T-helper 1 cell treated with Interleukin-12 subunit alpha and Interleukin-12 subunit beta and Interleukin-4 antibody, amounts not matched to agents 30 μg/mL and 1 μg/mL, for 36 hours (primary cell): ENCODE results near the gene CCDC122.

Source experiments
- H3K27ac Mint-ChIP-seq: one replicate; pipeline ENCODE4 v1.8.0; 2021; ENCODE audit warnings: mild to moderate bottlenecking, mixed read lengths
- H3K27me3 Mint-ChIP-seq: one replicate; pipeline ENCODE4 v1.8.0; 2021; ENCODE audit warnings: low read depth, mixed read lengths
- H3K36me3 Mint-ChIP-seq: one replicate; pipeline ENCODE4 v1.8.0; 2021; ENCODE audit warnings: low read depth, mixed read lengths
- H3K4me1 Mint-ChIP-seq: one replicate; pipeline ENCODE4 v1.8.0; 2021; ENCODE audit warnings: low read depth, mixed read lengths
- H3K4me3 Mint-ChIP-seq: one replicate; pipeline ENCODE4 v1.8.0; 2021; ENCODE audit warnings: mild to moderate bottlenecking, moderate library complexity, mixed read lengths
- H3K9me3 Mint-ChIP-seq: one replicate; pipeline ENCODE4 v1.8.0; 2021; ENCODE audit warnings: mixed read lengths

Gene CCDC122

GRCh38 chr13:43884222-43884621, 4.7 kb upstream of the CCDC122 start:
- Mint-ChIP-seq H3K9me3 (no peaks in the 10 kb centered on the region), H3K27ac (no peak overlapping the region), H3K4me1 (peaks cover 6% of the 10 kb centered on the region), H3K4me3 (no peak overlapping the region), H3K36me3 (peaks cover 11% of the 10 kb centered on the region), H3K27me3 (peaks cover 14% of the 10 kb centered on the region)

GRCh38 chr13:43883631-43884030, 4.1 kb upstream of the CCDC122 start:
- H3K36me3 Mint-ChIP-seq, result peaks cover 11% of the 10 kb centered on the region
- no peak overlapping the region for H3K4me3 Mint-ChIP-seq
- H3K27me3 Mint-ChIP-seq, result peaks cover 14% of the 10 kb centered on the region
- H3K4me1 Mint-ChIP-seq, result peaks cover 8% of the 10 kb centered on the region
- H3K27ac Mint-ChIP-seq, result no peak overlapping the region
- no peaks in the 10 kb centered on the region for H3K9me3 Mint-ChIP-seq

- Mint-ChIP-seq H3K4me3 (peak overlapping the region; percentile 27), H3K27me3 (peaks cover 14% of the 10 kb centered on the region)
Measured at GRCh38 chr13:43881580-43881979, 2.0 kb upstream of the CCDC122 start.

GRCh38 chr13:43880926-43881325, 1.4 kb upstream of the CCDC122 start:
- Mint-ChIP-seq H3K27ac (no peak overlapping the region), H3K36me3 (peaks cover 11% of the 10 kb centered on the region), H3K27me3 (peaks cover 14% of the 10 kb centered on the region), H3K4me3 (no peak overlapping the region), H3K9me3 (no peaks in the 10 kb centered on the region), H3K4me1 (peaks cover 12% of the 10 kb centered on the region)

More at GRCh38 chr13:43881580-43881979, 2.0 kb upstream of the CCDC122 start:
- Mint-ChIP-seq H3K4me1 (peaks cover 12% of the 10 kb centered on the region), H3K27ac (no peak overlapping the region), H3K9me3 (no peaks in the 10 kb centered on the region), H3K36me3 (peaks cover 11% of the 10 kb centered on the region)

- H3K9me3 Mint-ChIP-seq, result no peaks in the 10 kb centered on the region
- H3K4me3 Mint-ChIP-seq, result peak overlapping the region; percentile 85
- H3K27me3 Mint-ChIP-seq, result peaks cover 14% of the 10 kb centered on the region
- peak overlapping the region; percentile 82 for H3K27ac Mint-ChIP-seq
- peaks cover 11% of the 10 kb centered on the region for H3K36me3 Mint-ChIP-seq
- H3K4me1 Mint-ChIP-seq, result peaks cover 12% of the 10 kb centered on the region
Measured at GRCh38 chr13:43880214-43880855, 795 bp upstream of the CCDC122 start.

GRCh38 chr13:43879755-43880181, 228 bp upstream of the CCDC122 start, which contains the start of gene LACC1:
LACC1 (plus strand) TSS chr13:43879904; CDS start chr13:43880986, 1,082 bp downstream.
- peak within 1 kb of the TSS; percentile 85 for H3K4me3 Mint-ChIP-seq
- H3K27ac Mint-ChIP-seq, result peak within 1 kb of the TSS; percentile 82
- H3K36me3 Mint-ChIP-seq, result peaks cover 9% of the 10 kb centered on the region
- H3K9me3 Mint-ChIP-seq, result no peaks in the 10 kb centered on the region
- H3K27me3 Mint-ChIP-seq, result peaks cover 14% of the 10 kb centered on the region
- peaks cover 12% of the 10 kb centered on the region for H3K4me1 Mint-ChIP-seq

GRCh38 chr13:43877766-43878165, 1.8 kb downstream of the CCDC122 start:
- Mint-ChIP-seq H3K4me3 (peak overlapping the region; percentile 33), H3K27me3 (peaks cover 14% of the 10 kb centered on the region), H3K27ac (no peak overlapping the region), H3K36me3 (peaks cover 9% of the 10 kb centered on the region), H3K4me1 (peaks cover 12% of the 10 kb centered on the region), H3K9me3 (no peaks in the 10 kb centered on the region)

- Mint-ChIP-seq H3K27ac (no peak overlapping the region), H3K4me3 (peak overlapping the region; percentile 33), H3K27me3 (peaks cover 14% of the 10 kb centered on the region), H3K36me3 (peaks cover 9% of the 10 kb centered on the region), H3K9me3 (no peaks in the 10 kb centered on the region), H3K4me1 (peaks cover 12% of the 10 kb centered on the region)
Measured at GRCh38 chr13:43877326-43877725, 2.2 kb downstream of the CCDC122 start.

- H3K4me1 Mint-ChIP-seq, result peaks cover 12% of the 10 kb centered on the region
- H3K4me3 Mint-ChIP-seq, result no peak overlapping the region
- peaks cover 9% of the 10 kb centered on the region for H3K27me3 Mint-ChIP-seq
- H3K9me3 Mint-ChIP-seq, result no peaks in the 10 kb centered on the region
- peaks cover 6% of the 10 kb centered on the region for H3K36me3 Mint-ChIP-seq
- no peak overlapping the region for H3K27ac Mint-ChIP-seq
Measured at GRCh38 chr13:43876366-43876765, 3.2 kb downstream of the CCDC122 start.

- H3K27ac Mint-ChIP-seq, result no peak overlapping the region
- no peaks in the 10 kb centered on the region for H3K9me3 Mint-ChIP-seq
- H3K36me3 Mint-ChIP-seq, result no peaks in the 10 kb centered on the region
- H3K4me1 Mint-ChIP-seq, result peaks cover 6% of the 10 kb centered on the region
- no peaks in the 10 kb centered on the region for H3K27me3 Mint-ChIP-seq
- H3K4me3 Mint-ChIP-seq, result no peak overlapping the region
Measured at GRCh38 chr13:43874504-43875092, 4.9 kb downstream of the CCDC122 start.

- H3K4me1 Mint-ChIP-seq, result no peaks in the 10 kb centered on the region
- no peaks in the 10 kb centered on the region for H3K9me3 Mint-ChIP-seq
- no peak overlapping the region for H3K4me3 Mint-ChIP-seq
- no peaks in the 10 kb centered on the region for H3K36me3 Mint-ChIP-seq
- no peaks in the 10 kb centered on the region for H3K27me3 Mint-ChIP-seq
- H3K27ac Mint-ChIP-seq, result no peak overlapping the region
Measured at GRCh38 chr13:43872181-43872580, 7.4 kb downstream of the CCDC122 start.

GRCh38 chr13:43865892-43866291, 13.6 kb downstream of the CCDC122 start:
- Mint-ChIP-seq H3K4me3 (no peak overlapping the region), H3K9me3 (no peaks in the 10 kb centered on the region), H3K4me1 (no peaks in the 10 kb centered on the region), H3K27me3 (no peaks in the 10 kb centered on the region), H3K27ac (no peak overlapping the region), H3K36me3 (no peaks in the 10 kb centered on the region)

- no peaks in the 10 kb centered on the region for H3K4me1 Mint-ChIP-seq
- no peak overlapping the region for H3K27ac Mint-ChIP-seq
- no peaks in the 10 kb centered on the region for H3K36me3 Mint-ChIP-seq
- no peak overlapping the region for H3K4me3 Mint-ChIP-seq
- no peaks in the 10 kb centered on the region for H3K27me3 Mint-ChIP-seq
- no peaks in the 10 kb centered on the region for H3K9me3 Mint-ChIP-seq
Measured at GRCh38 chr13:43864921-43865320, 14.6 kb downstream of the CCDC122 start.

GRCh38 chr13:43861863-43862262, 17.7 kb downstream of the CCDC122 start:
- H3K27me3 Mint-ChIP-seq, result no peaks in the 10 kb centered on the region
- no peaks in the 10 kb centered on the region for H3K9me3 Mint-ChIP-seq
- H3K27ac Mint-ChIP-seq, result no peak overlapping the region
- no peaks in the 10 kb centered on the region for H3K36me3 Mint-ChIP-seq
- H3K4me3 Mint-ChIP-seq, result no peak overlapping the region
- no peaks in the 10 kb centered on the region for H3K4me1 Mint-ChIP-seq

GRCh38 chr13:43852923-43853404, 26.6 kb downstream of the CCDC122 start:
- H3K4me1 Mint-ChIP-seq, result no peaks in the 10 kb centered on the region
- no peak overlapping the region for H3K27ac Mint-ChIP-seq
- peaks cover 1% of the 10 kb centered on the region for H3K36me3 Mint-ChIP-seq
- peaks cover 4% of the 10 kb centered on the region for H3K27me3 Mint-ChIP-seq
- no peak overlapping the region for H3K4me3 Mint-ChIP-seq
- peaks cover 37% of the 10 kb centered on the region for H3K9me3 Mint-ChIP-seq
